ENCODE results near the gene TK2.
"Not testable (repeated sequence)": the region's sequence is repeated elsewhere in the genome, so short reads cannot be mapped to it uniquely, and the experiment has no call there.

GRCh38 chr16:66497921-66498320 lies 52.0 kb downstream of the TK2 start:
- not testable (repeated sequence) for TF ChIP-seq TAF1 (conservative IDR thresholded peaks at IDR 0.05); YY1 (IDR thresholded peaks at IDR 0.05); CTCF (IDR thresholded peaks at IDR 0.05; ENCODE audit: low read depth, low read length, missing input control); MAX (IDR thresholded peaks at IDR 0.05); FOXA1 (IDR thresholded peaks at IDR 0.05); ZBTB33 (IDR thresholded peaks at IDR 0.05); SP1 (IDR thresholded peaks at IDR 0.05); REST (IDR thresholded peaks at IDR 0.05); EGR1 (IDR thresholded peaks at IDR 0.05; ENCODE audit: low read depth in 2 of 2); ATF3 (IDR thresholded peaks at IDR 0.05); HNF4G (IDR thresholded peaks at IDR 0.05)

Data from liver (tissue), 3 donors.